Measurements from ENCODE around the gene SIX3. TPM values are rescaled to one million over a fixed set of nuclear protein-coding genes. Genes with fewer than 3 reads are reported as not detected.

SIX3 gene
- total RNA-seq, 1 donor = not detected

DNA sequence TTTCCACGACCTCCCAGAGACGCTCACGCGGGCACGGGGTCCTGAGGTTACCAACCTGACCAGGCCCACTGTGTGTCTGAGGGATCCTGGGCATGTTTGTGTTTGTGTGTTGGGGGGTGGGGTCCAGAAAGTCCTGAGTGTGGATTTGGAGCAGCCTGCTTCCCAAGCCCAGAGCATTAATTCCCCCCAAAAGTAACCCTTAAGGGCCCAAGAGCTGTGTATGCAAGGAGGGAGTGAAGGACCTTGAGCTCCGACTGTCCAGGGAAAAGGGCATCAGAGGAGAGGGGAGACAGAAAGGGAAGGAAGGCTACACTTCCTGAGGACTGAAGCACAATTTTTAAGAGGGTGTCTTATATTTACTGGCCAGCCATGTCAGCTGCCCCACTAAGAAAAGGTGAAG, 5.2 kb upstream of the SIX3 start:
- Histone ChIP-seq H3K4me3 (ENCODE audit: low read length) (no peak overlapping the region), H3K27me3 (ENCODE audit: insufficient read depth, low read length) (peaks cover 85% of the 10 kb centered on the region), H3K4me1 (ENCODE audit: insufficient read depth, low read length) (peaks cover 9% of the 10 kb centered on the region), H3K9me3 (ENCODE audit: low read depth, low read length) (no peaks in the 10 kb centered on the region)

DNA sequence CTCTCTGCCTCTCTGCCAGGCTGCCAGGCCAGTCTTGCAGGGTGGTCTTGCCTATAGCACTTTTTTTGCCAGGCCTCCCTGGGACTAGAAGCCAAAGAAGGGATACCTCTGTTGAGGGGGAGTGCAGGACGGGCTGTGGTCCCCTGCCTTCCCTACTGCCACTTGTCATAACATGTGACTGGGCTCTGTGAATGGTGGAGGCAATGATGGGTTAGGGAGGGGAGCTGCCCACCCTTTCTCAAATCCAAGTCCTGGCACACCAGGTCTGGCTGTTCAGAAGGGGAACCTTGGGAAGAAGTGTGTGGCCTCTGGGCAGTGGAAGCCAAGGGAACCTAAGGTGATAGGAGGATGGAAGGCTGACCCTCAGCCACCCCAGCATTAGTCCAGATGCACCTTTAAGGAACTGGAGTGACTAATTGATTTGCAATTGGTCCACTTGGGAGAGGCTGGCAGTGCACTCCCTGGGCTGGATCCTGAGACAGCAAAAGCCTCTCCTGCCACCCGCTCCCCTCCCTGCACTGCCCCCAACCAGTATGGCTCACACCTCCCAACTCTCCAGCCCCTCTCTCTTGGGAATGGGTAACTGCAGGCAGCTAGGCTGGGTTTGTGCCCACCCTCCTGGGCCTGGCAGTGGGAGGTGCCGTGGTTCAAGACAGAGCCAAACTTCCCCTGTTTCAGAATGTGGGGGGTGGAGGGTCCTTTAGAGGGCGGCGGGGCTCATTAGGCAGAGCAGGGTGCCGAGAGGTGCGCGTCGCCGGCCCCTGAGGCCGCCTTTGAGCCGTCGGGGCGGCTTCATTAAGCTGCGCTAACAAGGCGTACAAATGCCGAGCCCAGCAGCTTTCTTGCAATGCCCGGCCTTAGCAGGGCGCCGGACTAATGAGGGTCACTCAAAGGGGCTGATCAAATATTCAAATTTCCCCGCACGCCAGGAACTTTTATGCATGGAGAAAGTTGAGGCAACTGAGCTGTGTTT, 4.5 kb upstream of the SIX3 start:
- H3K27me3 ChIP-seq (ENCODE audit: insufficient read depth, low read length) = peaks cover 85% of the 10 kb centered on the region
- peaks cover 17% of the 10 kb centered on the region for H3K4me1 ChIP-seq (ENCODE audit: insufficient read depth, low read length)
- H3K9me3 ChIP-seq (ENCODE audit: low read depth, low read length) = no peaks in the 10 kb centered on the region
- no peak overlapping the region for H3K4me3 ChIP-seq (ENCODE audit: low read length)

DNA sequence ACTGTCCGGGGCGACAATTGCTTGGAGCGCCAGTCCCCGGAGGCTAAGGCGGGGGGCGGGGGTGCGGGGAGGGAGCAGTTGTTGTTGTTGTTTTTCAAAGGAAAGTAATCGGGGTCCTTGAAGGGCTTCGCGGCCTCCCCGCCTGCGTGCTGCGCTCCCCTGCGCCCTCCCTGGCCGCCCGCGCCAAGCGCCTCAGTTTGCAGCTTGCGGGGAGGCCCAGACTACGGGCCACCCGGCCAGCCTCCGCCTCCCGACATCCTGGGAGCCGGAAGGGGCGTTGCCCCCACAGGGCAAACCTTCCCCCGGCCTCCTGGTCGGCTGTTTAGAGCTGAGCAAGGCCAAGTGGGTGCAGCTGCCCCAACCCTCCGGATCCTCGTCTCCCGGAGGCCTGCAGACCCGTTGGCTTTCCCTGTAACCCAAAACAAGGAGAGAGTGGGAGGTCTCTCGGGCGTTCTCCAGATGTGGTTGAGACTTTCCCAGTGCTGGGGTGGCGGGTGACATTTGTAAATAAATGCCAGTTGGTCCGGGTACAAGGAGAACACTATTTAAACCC, 3.7 kb upstream of the SIX3 start:
- Histone ChIP-seq H3K4me1 (ENCODE audit: insufficient read depth, low read length) (peaks cover 21% of the 10 kb centered on the region), H3K9me3 (ENCODE audit: low read depth, low read length) (no peaks in the 10 kb centered on the region), H3K4me3 (ENCODE audit: low read length) (no peak overlapping the region), H3K27me3 (ENCODE audit: insufficient read depth, low read length) (peaks cover 82% of the 10 kb centered on the region)

DNA sequence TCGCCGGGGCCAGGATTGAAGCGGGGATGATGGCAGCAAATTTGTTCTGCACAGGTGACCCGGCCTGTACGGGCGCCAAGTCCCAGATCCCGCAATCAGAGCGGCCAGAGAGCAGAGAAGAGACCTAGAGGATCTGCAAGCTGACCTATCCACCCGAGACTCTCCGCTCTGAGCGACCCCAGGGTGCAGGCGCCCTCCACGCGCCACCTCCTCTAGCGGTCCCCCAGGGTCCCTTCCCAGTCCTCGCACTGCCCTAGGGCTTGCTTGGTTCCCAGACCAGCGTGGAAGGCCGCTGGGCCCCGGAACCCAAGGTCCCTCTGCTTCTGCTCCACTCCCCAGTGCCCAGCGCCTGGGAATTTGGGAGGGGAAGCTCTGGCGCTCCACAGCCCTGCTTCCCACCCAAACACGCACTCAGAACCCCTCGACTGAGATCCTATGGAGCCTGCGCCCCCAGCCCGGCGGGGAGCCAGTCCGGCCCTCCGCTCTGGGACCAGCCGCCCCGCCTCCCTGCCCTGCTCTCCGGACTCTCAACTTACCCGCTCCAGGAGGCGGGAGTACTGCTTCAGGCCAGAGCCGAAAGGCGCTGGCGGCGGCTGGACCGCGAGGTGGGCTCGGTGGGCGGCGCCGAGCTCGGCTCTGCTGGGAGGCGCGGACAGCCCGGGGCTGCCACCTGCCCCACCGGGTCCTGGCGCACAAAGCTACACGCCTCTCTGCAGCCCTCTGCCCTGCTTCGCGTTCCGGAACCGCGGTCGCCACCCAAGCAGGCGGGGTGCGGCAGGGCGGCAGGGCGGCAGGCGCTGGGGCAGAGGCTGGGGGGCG, 3.0 kb upstream of the SIX3 start:
- Histone ChIP-seq H3K27me3 (ENCODE audit: insufficient read depth, low read length) (peaks cover 82% of the 10 kb centered on the region), H3K4me1 (ENCODE audit: insufficient read depth, low read length) (peaks cover 29% of the 10 kb centered on the region), H3K9me3 (ENCODE audit: low read depth, low read length) (no peaks in the 10 kb centered on the region), H3K4me3 (ENCODE audit: low read length) (no peak overlapping the region)

DNA sequence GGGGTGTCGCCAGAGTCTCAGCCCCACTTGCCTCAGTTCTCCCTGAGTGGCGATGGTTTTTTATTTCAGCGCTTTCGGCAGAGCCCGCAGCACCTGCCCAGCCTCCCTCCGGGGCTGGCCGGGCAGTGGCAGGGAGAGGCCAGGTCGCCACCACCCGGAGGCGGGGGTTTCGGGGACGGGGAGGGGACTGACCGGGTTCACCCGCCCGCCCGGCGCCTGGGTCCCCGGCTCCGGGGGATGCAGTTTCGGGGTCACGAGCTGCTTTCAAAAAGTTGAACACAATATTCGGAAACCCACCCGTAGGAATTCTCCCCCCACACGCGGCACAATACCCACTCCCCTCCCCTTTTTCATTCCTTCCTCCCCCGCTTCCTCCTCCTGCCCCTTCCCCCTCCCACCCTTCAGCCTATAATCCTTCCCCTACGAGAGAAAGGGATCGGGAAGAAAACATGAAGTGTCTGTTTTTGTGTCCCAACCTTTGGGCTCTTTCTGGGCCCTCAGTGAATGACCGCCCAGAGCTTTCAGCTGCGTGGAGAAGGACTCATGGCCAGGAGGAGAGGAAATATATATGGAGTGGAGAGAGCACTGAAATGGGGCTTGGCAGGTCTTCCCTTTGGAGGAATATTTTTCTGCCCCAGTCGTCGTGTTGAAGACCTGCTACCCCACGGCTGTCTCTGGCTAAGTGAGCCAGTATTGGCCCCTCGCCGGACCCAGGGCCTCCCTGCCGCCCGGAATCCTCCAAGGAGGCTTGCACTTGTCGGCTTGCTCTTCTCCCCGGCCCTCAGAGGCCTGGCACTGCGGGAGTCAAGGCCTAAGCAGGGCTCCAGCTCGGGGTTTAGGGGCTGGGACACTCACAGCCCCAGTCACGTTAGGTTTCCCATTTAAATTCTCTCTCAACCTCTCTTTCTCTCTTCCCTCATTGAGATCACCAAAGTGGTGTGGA, 2.1 kb upstream of the SIX3 start:
- H3K9me3 ChIP-seq (ENCODE audit: low read depth, low read length) = no peaks in the 10 kb centered on the region
- peaks cover 30% of the 10 kb centered on the region for H3K4me1 ChIP-seq (ENCODE audit: insufficient read depth, low read length)
- no peak overlapping the region for H3K4me3 ChIP-seq (ENCODE audit: low read length)
- peaks cover 84% of the 10 kb centered on the region for H3K27me3 ChIP-seq (ENCODE audit: insufficient read depth, low read length)

DNA sequence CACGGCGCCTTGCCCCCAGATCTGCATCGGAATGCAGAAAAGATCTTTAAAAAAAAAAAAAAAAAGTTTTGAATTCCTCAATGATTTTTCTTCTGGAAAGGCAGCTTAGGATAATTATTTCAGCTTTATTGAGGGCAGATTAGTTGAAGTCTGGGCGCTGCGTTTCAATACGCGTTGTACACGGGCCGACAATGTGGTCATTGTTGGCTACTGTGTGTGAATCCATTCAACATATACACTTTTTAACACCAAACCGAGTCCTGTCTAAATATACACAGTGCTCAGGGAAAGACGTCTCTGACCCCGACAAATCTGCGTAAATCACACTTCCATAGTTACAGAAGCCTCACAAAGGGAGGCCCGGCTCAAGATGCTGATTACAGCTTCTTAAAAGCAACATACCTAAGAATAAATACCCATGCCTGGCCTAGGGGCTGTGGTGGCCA, 1.4 kb upstream of the SIX3 start:
- peaks cover 30% of the 10 kb centered on the region for H3K4me1 ChIP-seq (ENCODE audit: insufficient read depth, low read length)
- H3K27me3 ChIP-seq (ENCODE audit: insufficient read depth, low read length) = peaks cover 90% of the 10 kb centered on the region
- no peaks in the 10 kb centered on the region for H3K9me3 ChIP-seq (ENCODE audit: low read depth, low read length)
- H3K4me3 ChIP-seq (ENCODE audit: low read length) = no peak overlapping the region

DNA sequence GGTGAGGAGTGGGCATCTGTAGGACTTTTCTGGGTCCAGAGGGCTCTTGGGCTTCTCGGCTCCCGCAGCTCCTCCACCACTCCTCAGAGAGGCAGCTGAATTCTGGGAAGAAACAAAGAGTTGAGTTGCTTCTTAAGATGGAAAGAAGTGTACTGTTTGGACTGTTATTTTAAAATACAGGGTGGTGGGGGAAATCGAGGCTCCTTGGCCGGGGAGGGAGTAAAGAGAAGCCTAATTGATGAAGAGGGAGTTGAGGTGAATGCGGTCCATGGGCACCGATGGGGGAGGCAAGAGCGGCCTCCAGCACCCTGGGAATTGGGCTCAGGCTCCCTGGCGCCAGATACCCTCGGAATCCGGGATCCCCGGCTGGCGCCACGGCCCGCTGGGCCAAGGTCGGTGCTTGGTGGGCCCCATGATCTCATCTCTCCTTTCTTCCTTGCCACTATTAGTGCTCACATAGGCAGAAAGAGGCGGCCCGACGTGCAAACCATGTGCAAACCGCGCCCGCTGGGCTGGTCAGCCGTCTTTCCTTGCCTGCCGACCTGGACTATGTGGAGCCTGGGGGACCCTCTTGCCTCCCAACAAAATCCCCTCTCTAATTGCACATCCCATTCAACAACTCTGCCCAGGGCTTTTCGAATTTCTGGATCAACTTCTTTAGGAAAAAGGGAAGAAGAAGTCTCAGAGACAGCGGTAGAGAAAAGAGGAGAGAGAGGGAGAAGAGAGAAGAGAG, 604 bp upstream of the SIX3 start:
- Histone ChIP-seq H3K9me3 (ENCODE audit: low read depth, low read length) (no peaks in the 10 kb centered on the region), H3K4me3 (ENCODE audit: low read length) (no peak overlapping the region), H3K4me1 (ENCODE audit: insufficient read depth, low read length) (peaks cover 30% of the 10 kb centered on the region), H3K27me3 (ENCODE audit: insufficient read depth, low read length) (peaks cover 93% of the 10 kb centered on the region)

DNA sequence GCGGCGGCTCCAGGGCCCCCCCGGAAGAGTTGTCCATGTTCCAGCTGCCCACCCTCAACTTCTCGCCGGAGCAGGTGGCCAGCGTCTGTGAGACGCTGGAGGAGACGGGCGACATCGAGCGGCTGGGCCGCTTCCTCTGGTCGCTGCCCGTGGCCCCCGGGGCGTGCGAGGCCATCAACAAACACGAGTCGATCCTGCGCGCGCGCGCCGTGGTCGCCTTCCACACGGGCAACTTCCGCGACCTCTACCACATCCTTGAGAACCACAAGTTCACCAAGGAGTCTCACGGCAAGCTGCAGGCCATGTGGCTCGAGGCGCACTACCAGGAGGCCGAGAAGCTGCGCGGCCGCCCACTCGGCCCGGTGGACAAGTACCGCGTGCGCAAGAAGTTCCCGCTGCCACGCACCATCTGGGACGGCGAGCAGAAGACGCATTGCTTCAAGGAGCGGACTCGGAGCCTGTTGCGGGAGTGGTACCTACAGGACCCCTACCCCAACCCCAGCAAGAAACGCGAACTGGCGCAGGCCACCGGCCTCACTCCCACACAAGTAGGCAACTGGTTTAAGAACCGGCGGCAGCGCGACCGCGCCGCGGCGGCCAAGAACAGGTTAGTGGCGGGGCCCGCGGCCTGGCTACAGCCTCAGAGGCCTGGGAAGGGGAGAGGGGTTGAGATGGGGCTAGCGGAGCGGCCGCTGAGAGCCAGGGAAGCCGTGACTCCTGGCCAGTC, 965 bp downstream of the SIX3 start:
- Histone ChIP-seq H3K4me3 (ENCODE audit: low read length) (no peak overlapping the region), H3K4me1 (ENCODE audit: insufficient read depth, low read length) (peaks cover 30% of the 10 kb centered on the region), H3K9me3 (ENCODE audit: low read depth, low read length) (no peaks in the 10 kb centered on the region), H3K27me3 (ENCODE audit: insufficient read depth, low read length) (peaks cover 94% of the 10 kb centered on the region)

DNA sequence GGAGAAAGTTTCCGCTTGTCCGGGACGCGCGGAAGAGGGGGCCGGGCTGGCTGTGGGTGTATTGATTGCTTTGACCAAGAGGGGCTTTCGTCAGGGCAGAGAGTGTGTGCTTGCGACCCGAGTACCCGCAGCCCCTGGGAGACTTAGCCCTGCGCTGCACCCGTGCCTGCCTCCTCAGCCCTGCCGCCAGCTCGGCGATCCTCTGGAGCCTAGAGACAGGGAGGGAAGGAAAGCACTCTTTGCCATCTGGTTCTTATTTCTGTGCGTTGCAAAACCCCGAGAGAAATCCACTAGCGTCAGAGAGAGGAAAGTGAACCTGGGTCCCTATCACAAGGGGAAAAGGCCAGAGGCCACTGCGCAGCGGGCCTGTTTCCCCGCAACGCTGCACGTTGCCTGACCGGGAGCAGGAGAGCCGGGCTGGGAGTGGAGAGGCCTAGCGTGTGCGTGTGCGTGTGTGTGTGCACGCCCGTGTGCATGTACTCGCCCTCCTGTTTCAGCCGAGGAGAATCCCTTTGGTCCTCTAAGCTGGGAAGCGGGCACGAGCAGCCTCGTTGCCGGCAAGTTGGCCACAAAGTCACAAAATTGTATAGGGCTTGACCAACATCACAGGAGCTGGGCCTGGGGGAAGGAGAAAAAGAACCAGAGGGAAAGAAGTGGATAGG, 1.7 kb downstream of the SIX3 start:
- Histone ChIP-seq H3K4me1 (ENCODE audit: insufficient read depth, low read length) (peaks cover 30% of the 10 kb centered on the region), H3K4me3 (ENCODE audit: low read length) (no peak overlapping the region), H3K9me3 (ENCODE audit: low read depth, low read length) (no peaks in the 10 kb centered on the region), H3K27me3 (ENCODE audit: insufficient read depth, low read length) (peaks cover 94% of the 10 kb centered on the region)

DNA sequence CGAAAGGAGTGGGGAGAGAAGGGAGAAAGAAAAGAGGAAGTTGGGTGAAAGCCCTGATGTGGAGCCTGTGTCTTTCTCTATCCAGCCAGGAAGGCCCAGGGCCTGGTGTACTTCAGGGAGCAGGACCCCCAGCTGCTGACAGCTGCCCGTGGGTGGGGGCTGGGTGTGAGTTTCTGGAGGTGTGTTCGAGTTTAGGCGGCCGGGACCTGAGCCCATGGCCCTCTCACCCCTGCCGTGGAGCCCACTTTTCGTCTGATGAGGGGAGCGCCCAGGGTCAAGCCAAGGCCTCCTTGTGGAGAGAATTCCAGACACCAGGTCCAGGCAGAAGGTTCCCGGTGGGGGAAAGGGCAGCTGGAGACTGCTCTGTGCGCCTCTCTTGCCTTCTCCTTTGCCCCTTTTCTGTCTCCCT, 2.2 kb downstream of the SIX3 start:
- H3K4me1 ChIP-seq (ENCODE audit: insufficient read depth, low read length) = peaks cover 26% of the 10 kb centered on the region
- no peaks in the 10 kb centered on the region for H3K9me3 ChIP-seq (ENCODE audit: low read depth, low read length)
- peaks cover 94% of the 10 kb centered on the region for H3K27me3 ChIP-seq (ENCODE audit: insufficient read depth, low read length)
- H3K4me3 ChIP-seq (ENCODE audit: low read length) = no peak overlapping the region

DNA sequence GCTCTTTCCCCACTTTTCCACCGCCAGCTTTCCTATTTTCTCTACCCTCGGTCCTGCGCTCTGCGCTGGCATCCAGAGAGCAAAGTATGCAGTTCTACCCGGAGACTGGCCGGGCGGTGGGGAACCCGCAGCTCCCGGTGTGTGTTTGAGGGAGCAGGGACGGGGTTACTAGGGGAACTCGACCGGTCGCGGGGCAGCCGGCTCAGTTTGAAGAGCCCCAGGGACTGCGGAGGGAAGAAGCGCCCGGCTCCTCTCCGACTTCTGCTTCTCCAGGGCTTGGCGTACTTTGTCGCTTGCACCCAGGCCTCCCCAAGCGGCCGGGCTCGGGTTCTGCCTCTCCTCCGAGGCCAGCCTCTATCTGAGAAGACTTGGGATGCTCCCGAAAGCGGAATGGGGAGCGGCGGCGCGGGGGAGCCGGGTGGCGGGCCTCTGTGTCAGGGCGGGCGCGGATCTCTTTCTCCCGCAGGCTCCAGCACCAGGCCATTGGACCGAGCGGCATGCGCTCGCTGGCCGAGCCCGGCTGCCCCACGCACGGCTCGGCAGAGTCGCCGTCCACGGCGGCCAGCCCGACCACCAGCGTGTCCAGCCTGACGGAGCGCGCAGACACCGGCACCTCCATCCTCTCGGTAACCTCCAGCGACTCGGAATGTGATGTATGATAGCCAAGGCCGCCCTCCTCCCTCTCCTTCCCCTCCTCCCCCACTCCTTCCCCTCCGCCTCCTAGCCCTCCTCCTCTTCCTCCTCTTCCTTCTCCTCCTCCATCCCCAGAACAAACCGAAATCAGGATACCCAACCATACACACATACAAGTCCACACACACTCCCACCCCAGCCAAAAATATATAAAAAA, 2.8 kb downstream of the SIX3 start:
- Histone ChIP-seq H3K27me3 (ENCODE audit: insufficient read depth, low read length) (peaks cover 97% of the 10 kb centered on the region), H3K4me1 (ENCODE audit: insufficient read depth, low read length) (peaks cover 23% of the 10 kb centered on the region), H3K4me3 (ENCODE audit: low read length) (no peak overlapping the region), H3K9me3 (ENCODE audit: low read depth, low read length) (no peaks in the 10 kb centered on the region)

DNA sequence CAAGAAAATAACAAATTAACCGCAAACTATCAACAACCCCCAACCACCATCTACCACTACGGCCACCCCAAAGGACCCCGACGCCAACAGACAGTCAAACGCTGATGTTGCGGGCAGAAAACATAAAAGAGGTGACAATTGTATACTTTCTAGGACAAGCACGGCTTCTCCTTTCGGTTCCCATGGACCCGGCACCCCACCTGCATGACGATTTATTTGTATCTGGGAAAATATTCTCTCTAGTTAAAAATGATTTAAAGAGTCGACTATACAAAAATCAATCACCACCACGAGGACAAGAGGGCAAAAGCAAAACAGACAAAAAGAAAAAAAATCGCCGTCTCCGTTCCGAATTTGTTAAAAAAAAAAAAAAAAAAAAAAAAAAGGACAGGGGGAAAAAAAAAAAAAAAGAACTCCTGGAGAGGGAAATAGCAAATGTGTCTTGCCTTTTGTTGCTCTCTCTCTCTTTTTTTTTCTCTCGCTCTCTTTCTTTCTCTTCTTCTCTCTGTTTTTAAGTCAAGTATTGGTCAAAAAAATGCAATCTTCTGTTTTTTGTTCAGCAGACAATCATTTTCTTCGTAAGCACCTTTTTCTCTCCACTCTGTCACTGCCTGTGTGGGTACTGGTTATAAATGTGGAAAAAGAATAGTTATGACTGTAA, 3.6 kb downstream of the SIX3 start:
- peaks cover 97% of the 10 kb centered on the region for H3K27me3 ChIP-seq (ENCODE audit: insufficient read depth, low read length)
- no peak overlapping the region for H3K4me3 ChIP-seq (ENCODE audit: low read length)
- H3K4me1 ChIP-seq (ENCODE audit: insufficient read depth, low read length) = peaks cover 23% of the 10 kb centered on the region
- H3K9me3 ChIP-seq (ENCODE audit: low read depth, low read length) = no peaks in the 10 kb centered on the region
